GM19438 (cell line): Measurements from ENCODE around the gene ARHGEF10L.

ENCODE experiments used
- ATAC-seq: cut with Tn5 transposase; IDR thresholded peaks from one replicate; pipeline ENCODE4 v1.9.1; 2021; ENCODE audit warnings: low read depth; ENCODE audit not compliant: unreplicated experiment

Gene ARHGEF10L

GRCh38 chr1:17586172-17586964 is 46.9 kb downstream of the ARHGEF10L start:
- no peak for ATAC-seq

- no peak for ATAC-seq
Observed at GRCh38 chr1:17587693-17588047, 48.2 kb downstream of the ARHGEF10L start.

GRCh38 chr1:17588048-17588871 is 48.8 kb downstream of the ARHGEF10L start:
- no peak for ATAC-seq

GRCh38 chr1:17591814-17592430 is 52.4 kb downstream of the ARHGEF10L start:
- ATAC-seq: no peak

- ATAC-seq: no peak
Observed at GRCh38 chr1:17594026-17594425, 54.5 kb downstream of the ARHGEF10L start.

GRCh38 chr1:17594690-17595601 is 55.4 kb downstream of the ARHGEF10L start:
- ATAC-seq: no peak

- no peak for ATAC-seq
Observed at GRCh38 chr1:17595602-17595925, 56.1 kb downstream of the ARHGEF10L start.

GRCh38 chr1:17596186-17596585 is 56.7 kb downstream of the ARHGEF10L start:
- no peak for ATAC-seq

GRCh38 chr1:17596651-17597509 is 57.4 kb downstream of the ARHGEF10L start:
- ATAC-seq: no peak

GRCh38 chr1:17597651-17598050 is 58.2 kb downstream of the ARHGEF10L start:
- ATAC-seq: no peak

GRCh38 chr1:17598251-17598650 is 58.8 kb downstream of the ARHGEF10L start:
- no peak for ATAC-seq

- no peak for ATAC-seq
Observed at GRCh38 chr1:17599291-17599953, 59.9 kb downstream of the ARHGEF10L start.

GRCh38 chr1:17599954-17600300 is 60.4 kb downstream of the ARHGEF10L start:
- ATAC-seq: no peak

GRCh38 chr1:17600321-17600720 is 60.8 kb downstream of the ARHGEF10L start:
- no peak for ATAC-seq

- no peak for ATAC-seq
Observed at GRCh38 chr1:17601643-17602382, 62.3 kb downstream of the ARHGEF10L start.

GRCh38 chr1:17603091-17603841 is 63.8 kb downstream of the ARHGEF10L start:
- ATAC-seq: no peak

- ATAC-seq: no peak
Observed at GRCh38 chr1:17605582-17606344, 66.3 kb downstream of the ARHGEF10L start.
